OCI-M1 (cell line): Measurements from ENCODE around the gene SCAMP2.
A peak's percentile ranks its signal among the peaks of the same experiment; 100 is the strongest.

ENCODE experiments used
- DNase-seq: peaks from one replicate; lab custom pipeline; 2025; lab: John Stamatoyannopoulos, UW

Gene SCAMP2

GRCh38 chr15:74857671-74858368, 15.3 kb downstream of the SCAMP2 start:
- DNase-seq, result no peak

DNA sequence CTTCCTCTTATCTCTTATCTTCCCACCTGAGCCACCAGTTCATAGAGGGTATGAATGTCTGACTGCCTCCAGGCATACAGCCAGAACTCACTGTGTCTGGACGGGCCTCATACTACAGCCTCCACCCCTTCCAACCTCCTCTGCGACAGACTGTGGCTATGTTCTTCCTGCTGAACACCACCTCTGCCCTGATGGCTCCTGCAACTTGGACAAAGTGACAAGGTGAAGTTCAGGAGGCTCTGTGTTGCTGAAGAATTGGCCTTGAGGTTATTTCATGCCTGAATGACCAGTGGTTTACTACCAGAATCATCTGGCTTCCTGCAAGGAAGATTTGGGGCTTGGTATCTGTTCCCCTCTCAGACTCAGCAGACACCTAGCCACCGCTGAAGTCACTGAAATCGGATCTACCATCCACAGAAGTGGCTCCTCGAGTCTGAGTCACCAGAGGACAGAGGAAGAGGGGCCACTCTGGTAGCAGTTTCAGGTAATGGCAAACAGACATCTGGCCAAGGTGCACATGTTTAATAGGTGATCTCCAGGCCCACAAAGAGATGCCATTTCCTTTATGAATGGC, 16.0 kb downstream of the SCAMP2 start:
- DNase-seq, result no peak

DNA sequence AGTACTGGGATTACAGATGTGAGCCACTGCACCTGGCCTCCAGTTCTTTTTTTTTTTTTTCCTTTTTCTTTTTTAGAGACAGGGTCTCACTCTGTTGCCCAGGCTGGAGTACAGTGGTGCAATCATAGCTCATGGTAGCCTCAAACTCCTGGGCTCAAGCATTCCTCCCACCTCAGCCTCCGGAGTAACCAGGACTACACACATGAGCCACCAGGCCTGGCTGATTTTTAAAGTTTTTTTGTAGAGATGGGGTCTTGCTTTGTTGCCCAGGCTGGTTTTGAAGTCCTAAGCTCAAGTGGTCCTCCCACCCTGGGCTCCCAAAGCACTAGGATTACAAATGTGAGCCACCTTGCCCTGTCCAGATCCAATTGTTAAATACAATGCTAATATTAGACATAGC, 16.6 kb downstream of the SCAMP2 start:
- no peak for DNase-seq

GRCh38 chr15:74855857-74856256, 17.3 kb downstream of the SCAMP2 start:
- no peak for DNase-seq

DNA sequence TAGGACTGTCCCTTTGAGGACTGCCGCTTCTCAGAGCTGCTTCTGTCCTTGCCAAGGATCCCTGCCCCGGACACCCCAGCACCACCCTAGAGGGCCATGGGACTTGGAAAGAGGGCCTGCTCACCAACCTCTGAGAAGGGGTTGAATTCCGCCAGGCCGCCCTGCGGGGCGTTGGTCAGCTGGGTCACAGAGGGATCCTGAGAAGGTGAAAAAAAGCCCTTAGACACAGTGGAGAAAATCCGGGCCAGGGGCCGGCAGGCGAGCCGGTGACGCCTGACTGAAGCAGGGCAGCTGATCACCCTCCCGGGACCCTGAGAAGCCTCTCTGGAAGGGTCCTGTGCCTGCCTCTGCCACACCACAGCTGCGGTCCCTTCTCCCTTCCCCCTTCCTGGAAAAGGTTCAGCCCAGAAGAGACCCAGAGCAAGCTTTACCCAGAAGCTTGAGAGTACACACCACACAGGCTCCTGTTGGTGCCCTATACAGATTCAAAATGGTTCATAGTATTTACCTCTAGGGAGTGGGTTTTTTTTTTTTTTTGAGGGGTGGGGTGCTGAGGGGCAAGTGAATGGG, 18.6 kb downstream of the SCAMP2 start:
- no peak for DNase-seq

DNA sequence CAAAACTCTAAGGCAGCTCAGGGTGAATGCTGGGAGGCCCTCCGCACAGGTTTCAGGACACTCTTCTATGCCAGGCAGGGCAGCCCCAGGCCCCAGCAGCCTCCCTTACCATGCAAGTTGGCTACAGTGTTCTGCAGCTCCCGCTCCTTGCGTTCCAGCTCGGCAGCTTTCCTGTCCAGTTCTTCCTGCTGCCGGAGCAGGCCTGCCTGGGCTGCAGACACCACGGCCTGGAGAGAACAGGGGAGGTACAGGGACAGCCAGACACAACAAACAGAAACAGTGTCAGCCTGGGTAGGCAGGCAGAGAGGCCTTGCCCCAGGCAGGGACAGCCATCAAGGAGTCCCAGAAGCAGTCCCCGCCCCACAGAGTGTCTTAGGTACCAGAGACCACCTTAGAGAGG, 21.2 kb downstream of the SCAMP2 start:
- no peak for DNase-seq

DNA sequence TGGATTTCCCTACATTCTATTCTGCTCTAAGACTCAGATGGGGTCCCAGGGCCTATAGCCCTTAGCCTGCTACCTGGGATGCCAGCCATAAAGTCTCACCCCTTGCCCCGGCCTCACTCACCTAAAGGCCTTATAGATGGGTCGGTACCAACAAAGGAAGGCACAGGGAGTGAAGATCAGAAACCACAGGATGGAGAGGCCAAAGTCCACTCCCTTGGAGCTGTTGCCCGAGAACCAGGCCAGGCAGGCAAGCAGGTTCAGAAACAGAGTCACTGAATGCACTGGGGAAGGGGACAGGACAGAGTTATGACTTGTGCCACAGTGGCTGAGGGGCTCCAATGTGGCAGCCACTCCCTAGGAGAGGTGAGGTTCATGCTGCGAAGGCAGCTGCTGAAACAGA, 22.8 kb downstream of the SCAMP2 start:
- no peak for DNase-seq

GRCh38 chr15:74847432-74847831, 25.7 kb downstream of the SCAMP2 start:
- DNase-seq, result no peak

GRCh38 chr15:74845581-74845980, 27.6 kb downstream of the SCAMP2 start:
- DNase-seq, result no peak

DNA sequence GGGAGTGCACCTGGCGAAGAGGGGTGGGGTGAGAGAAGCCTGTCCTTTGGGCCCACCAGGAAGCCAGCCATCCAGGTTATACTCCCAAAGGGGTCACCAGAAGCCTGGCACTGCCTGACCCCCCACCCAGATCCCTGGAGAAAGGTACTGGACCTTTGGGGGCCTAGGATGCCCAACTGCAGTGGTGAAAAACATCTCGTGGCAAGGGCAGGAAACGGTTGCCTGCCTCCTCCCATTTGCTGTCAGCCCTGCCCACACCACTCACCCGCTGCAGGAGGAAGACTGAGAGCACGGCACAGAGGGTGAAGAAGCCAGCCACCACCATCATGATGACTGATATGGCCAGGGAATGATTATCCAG, 28.0 kb downstream of the SCAMP2 start:
- DNase-seq, result no peak

DNA sequence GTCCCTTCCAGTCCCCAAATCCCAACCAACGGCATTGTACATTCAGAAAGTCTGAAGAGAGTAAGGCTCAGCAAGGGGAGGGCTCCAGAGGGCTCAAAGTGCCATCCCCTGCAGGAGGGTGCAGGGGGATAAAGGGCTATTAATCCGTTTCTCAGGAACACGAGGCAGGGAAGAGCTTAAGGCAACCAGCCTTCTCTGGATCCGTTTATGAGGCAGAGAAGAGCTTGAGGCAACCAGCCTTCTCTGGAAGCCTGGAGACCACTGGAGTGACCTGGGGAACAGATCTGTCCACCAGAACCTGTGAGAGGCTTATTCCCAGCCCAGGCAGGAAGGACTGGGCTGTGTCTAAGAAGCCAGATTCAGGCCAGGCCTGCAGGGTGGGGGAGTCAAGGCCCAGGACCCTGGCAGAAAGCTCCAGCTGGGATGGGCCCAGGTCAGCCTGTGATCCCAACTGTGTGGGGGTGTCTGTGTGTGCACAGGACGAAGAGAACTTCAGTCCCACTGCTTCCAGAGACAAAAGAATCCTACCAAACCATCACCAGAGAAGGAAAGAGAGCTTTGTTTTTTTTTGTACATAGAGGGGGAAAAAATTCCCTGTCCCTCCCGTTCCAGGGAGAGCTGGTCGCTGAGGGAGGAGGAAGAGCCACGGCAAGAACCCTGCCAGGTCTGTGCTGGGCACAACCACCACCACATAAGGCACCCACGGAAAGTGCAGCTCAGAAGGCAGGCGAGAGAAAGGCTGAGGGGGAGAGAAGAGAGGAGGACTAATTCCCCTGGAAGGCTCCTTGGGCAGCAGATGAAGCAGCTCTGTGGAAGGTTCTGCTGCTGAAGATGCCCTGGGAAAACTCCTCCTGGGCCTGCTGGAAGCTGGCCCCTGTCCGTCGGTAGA, 28.6 kb downstream of the SCAMP2 start:
- DNase-seq, result no peak

GRCh38 chr15:74843891-74844299, 29.3 kb downstream of the SCAMP2 start:
- DNase-seq, result peak; percentile 59

- no peak for DNase-seq
Measured at GRCh38 chr15:74843445-74843828, 29.7 kb downstream of the SCAMP2 start.

- peak; percentile 95 for DNase-seq
Measured at GRCh38 chr15:74842581-74843444, 30.4 kb downstream of the SCAMP2 start, which contains the start of gene ULK3. TSS of gene ULK3 (minus strand) at chr15:74843156. CDS start at chr15:74843105, 51 bp downstream.

- DNase-seq, result no peak
Measured at GRCh38 chr15:74841891-74842373, 31.2 kb downstream of the SCAMP2 start.

DNA sequence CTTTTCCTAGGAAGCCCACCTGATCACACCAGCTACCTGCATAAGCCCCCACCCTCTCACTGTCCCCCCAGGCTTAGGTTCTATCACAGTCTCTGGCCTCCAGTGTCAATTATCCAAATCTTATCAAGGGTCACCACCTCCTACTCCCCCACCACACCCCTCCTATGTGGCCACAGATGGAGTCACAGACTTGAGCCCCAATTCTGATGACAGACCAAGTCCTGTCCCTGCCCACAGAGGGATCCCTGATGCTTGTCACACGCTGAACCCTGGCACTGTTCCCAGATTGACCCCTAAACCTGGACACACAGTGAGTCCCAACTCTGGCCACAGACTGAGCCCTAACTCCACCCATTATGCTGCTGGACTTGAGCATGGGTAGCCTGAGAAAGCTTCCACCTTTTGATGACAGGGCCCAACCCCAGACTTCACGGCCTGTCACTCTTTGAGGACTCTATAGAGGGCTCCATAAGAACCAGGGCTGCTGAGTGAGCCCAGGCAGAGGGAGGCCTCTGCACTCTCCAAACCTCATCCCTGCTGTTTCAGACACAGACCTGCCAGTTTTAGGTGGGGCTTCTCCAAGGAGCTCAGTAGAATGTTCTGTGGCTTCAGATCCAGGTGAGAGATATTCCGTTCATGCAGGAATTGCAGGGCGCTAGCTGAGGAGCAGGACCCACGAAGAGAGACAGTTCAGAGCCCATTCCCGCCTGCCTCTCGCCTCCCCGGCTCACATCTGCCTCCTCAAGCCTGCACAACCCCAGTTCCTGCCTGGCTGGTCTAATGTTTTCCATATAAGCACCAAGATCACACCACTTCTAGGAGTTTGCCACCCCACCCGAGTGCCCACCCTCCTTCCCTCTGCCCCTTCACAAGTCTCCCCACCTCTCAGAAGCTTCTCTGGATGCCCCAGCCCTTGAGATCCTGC, 32.1 kb downstream of the SCAMP2 start:
- no peak for DNase-seq

GRCh38 chr15:74839526-74840395, 33.4 kb downstream of the SCAMP2 start:
- DNase-seq, result no peak

DNA sequence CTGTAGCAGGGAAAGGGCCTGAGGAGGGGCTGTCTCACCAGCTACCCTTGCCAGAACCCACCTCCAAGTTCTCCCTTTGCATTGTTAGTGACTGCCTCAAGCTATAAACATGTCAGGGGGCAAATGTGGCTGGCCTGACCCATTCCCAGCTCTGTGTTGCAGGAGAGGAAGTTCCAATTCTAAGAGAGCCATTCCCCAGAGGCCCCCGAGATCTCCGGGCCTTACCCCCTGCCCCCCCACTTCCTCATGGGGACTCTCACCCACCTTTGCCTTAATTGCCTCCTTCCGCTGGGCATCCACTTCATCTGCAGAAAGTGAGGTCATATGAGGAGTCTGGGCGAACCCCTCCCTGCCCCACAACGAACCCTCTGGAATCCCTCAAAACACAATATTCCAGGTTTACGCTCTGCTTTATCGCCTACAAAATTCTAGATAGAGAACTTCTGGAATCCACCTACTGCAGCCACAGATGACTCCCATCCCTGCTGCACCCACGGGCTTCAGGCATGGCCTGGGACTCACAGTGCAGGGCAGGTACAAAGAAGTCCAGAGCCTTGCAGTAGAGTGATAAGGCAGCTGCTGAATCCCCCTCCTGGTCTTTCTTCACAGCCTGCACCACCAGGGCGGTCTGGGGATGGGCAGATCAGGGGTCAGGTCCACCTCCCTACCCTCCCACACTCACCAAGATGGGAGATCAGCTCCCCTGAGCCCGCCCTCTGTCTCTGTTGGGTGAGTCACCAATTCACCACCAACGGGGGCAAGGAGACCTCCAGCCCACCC, 34.2 kb downstream of the SCAMP2 start:
- no peak for DNase-seq

GRCh38 chr15:74838137-74838516, 35.0 kb downstream of the SCAMP2 start:
- DNase-seq, result no peak
